ENCODE results near the gene HHIPL1.

Gene HHIPL1

GRCh38 chr14:99596772-99597171 is 48.2 kb upstream of the HHIPL1 start:
- Histone ChIP-seq H3K4me2 (ENCODE audit: low read depth, low read length, poor library complexity, severe bottlenecking) (no peak overlapping the region), H3K36me3 (ENCODE audit: low read length) (no peaks in the 10 kb centered on the region), H3K4me3 (ENCODE audit: insufficient read depth, low read length, poor library complexity, severe bottlenecking) (no peak overlapping the region), H3K79me2 (ENCODE audit: insufficient read depth, low read length) (no peaks in the 10 kb centered on the region), H3K9me2 (replicated peaks; ENCODE audit: insufficient read depth, low read length) (no peaks in the 10 kb centered on the region), H4K20me1 (ENCODE audit: low read depth, low read length) (no peaks in the 10 kb centered on the region), H2AFZ (ENCODE audit: low read depth, low read length, severe bottlenecking) (no peak overlapping the region), H3K9me3 (ENCODE audit: insufficient read depth, low read length) (no peaks in the 10 kb centered on the region), H3F3A (ENCODE audit: insufficient read depth) (no peaks in the 10 kb centered on the region), H3K9ac (ENCODE audit: low read length) (no peak overlapping the region), H3K27ac (ENCODE audit: low read depth, low read length) (no peak overlapping the region), H3K27me3 (ENCODE audit: low read length) (no peaks in the 10 kb centered on the region)
- no peak for TF ChIP-seq CTCF (IDR thresholded peaks at IDR 0.05; ENCODE audit: insufficient read depth, low read length, poor library complexity, severe bottlenecking)
- no peak for TF ChIP-seq EZH2phosphoT487 (conservative IDR thresholded peaks at IDR 0.05; ENCODE audit: low read length)

GRCh38 chr14:99597911-99598600 is 46.9 kb upstream of the HHIPL1 start:
- Histone ChIP-seq H3K9me3 (ENCODE audit: insufficient read depth, low read length) (no peaks in the 10 kb centered on the region), H3F3A (ENCODE audit: insufficient read depth) (no peaks in the 10 kb centered on the region), H2AFZ (ENCODE audit: low read depth, low read length, severe bottlenecking) (no peak overlapping the region), H3K4me3 (ENCODE audit: insufficient read depth, low read length, poor library complexity, severe bottlenecking) (no peak overlapping the region), H4K20me1 (ENCODE audit: low read depth, low read length) (no peaks in the 10 kb centered on the region), H3K27me3 (ENCODE audit: low read length) (no peaks in the 10 kb centered on the region), H3K9me2 (replicated peaks; ENCODE audit: insufficient read depth, low read length) (no peaks in the 10 kb centered on the region), H3K4me2 (ENCODE audit: low read depth, low read length, poor library complexity, severe bottlenecking) (no peak overlapping the region), H3K36me3 (ENCODE audit: low read length) (no peaks in the 10 kb centered on the region), H3K9ac (ENCODE audit: low read length) (no peak overlapping the region), H3K79me2 (ENCODE audit: insufficient read depth, low read length) (no peaks in the 10 kb centered on the region), H3K27ac (ENCODE audit: low read depth, low read length) (no peak overlapping the region)
- TF ChIP-seq EZH2phosphoT487 (conservative IDR thresholded peaks at IDR 0.05; ENCODE audit: low read length) (no peak), CTCF (IDR thresholded peaks at IDR 0.05; ENCODE audit: insufficient read depth, low read length, poor library complexity, severe bottlenecking) (no peak)

GRCh38 chr14:99598774-99599173 is 46.2 kb upstream of the HHIPL1 start:
- Histone ChIP-seq H3K9me2 (replicated peaks; ENCODE audit: insufficient read depth, low read length) (no peaks in the 10 kb centered on the region), H4K20me1 (ENCODE audit: low read depth, low read length) (no peaks in the 10 kb centered on the region), H3K4me2 (ENCODE audit: low read depth, low read length, poor library complexity, severe bottlenecking) (no peak overlapping the region), H3K9me3 (ENCODE audit: insufficient read depth, low read length) (no peaks in the 10 kb centered on the region), H2AFZ (ENCODE audit: low read depth, low read length, severe bottlenecking) (no peak overlapping the region), H3K79me2 (ENCODE audit: insufficient read depth, low read length) (no peaks in the 10 kb centered on the region), H3K27ac (ENCODE audit: low read depth, low read length) (no peak overlapping the region), H3K4me3 (ENCODE audit: insufficient read depth, low read length, poor library complexity, severe bottlenecking) (no peak overlapping the region), H3K36me3 (ENCODE audit: low read length) (no peaks in the 10 kb centered on the region), H3K9ac (ENCODE audit: low read length) (no peak overlapping the region), H3K27me3 (ENCODE audit: low read length) (no peaks in the 10 kb centered on the region), H3F3A (ENCODE audit: insufficient read depth) (no peaks in the 10 kb centered on the region)
- TF ChIP-seq EZH2phosphoT487 (conservative IDR thresholded peaks at IDR 0.05; ENCODE audit: low read length) (no peak), CTCF (IDR thresholded peaks at IDR 0.05; ENCODE audit: insufficient read depth, low read length, poor library complexity, severe bottlenecking) (no peak)
